Measurements from ENCODE around the gene PCF11.

PCF11 gene

DNA sequence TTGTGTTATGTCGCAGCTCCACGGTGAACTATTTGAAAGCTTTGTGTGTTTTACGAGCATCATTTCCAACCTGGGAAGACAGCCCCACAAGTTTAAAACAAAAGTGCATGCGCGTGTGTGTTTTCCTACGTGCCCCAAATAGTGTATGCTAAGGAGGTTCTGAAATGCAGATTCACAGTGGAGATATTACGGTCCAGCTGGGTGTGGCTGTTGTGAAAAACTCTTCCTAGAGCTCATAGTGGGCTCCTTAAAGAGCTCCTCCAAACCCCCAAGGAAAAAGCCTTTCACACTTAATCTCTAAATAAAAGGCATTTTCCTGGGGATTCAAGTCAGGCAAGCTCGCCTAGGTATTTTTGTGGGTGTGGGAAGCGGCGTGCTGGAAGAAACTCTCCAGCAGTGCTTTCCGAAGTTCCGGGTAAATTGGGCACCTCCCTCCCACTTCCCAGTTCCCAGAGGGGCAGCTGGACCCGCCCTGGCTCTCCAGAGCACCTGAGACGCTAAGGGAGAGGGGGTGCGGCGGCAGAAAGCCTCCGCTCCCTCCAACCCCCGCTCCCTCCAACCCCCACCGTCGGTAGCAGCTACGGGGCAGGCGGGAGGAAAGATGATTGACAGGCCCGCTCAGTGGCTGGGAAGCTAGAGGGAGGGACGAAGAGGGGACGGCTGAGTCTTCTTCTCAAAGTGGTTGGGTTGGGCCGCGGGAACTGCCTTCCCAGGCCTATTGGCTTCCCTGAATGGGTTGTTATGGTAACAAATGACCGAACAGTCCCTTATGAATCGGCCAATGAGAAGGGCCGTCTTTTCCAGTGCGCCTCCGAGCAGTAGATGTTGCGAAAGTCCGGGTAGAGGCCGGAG lies 561 bp upstream of the PCF11 start:
- H3K4me1 Mint-ChIP-seq: peaks cover 21% of the 10 kb centered on the region
- peak overlapping the region; percentile 99 to 100 (median 100) for H3K27ac Mint-ChIP-seq
- TF ChIP-seq, protein P1, sequence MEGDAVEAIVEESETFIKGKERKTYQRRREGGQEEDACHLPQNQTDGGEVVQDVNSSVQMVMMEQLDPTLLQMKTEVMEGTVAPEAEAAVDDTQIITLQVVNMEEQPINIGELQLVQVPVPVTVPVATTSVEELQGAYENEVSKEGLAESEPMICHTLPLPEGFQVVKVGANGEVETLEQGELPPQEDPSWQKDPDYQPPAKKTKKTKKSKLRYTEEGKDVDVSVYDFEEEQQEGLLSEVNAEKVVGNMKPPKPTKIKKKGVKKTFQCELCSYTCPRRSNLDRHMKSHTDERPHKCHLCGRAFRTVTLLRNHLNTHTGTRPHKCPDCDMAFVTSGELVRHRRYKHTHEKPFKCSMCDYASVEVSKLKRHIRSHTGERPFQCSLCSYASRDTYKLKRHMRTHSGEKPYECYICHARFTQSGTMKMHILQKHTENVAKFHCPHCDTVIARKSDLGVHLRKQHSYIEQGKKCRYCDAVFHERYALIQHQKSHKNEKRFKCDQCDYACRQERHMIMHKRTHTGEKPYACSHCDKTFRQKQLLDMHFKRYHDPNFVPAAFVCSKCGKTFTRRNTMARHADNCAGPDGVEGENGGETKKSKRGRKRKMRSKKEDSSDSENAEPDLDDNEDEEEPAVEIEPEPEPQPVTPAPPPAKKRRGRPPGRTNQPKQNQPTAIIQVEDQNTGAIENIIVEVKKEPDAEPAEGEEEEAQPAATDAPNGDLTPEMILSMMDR (IDR thresholded peaks at IDR 0.05; ENCODE audit: unreplicated experiment in 3 of 3): no peak
- H3K4me3 Mint-ChIP-seq: peak overlapping the region; percentile 98 to 100 (median 99)
- H3K27me3 Mint-ChIP-seq (ENCODE audit: low read depth): no peaks in the 10 kb centered on the region
- no peaks in the 10 kb centered on the region for H3K9me3 Mint-ChIP-seq
- peaks cover 20% of the 10 kb centered on the region for H3K36me3 Mint-ChIP-seq (ENCODE audit: low read depth)

DNA sequence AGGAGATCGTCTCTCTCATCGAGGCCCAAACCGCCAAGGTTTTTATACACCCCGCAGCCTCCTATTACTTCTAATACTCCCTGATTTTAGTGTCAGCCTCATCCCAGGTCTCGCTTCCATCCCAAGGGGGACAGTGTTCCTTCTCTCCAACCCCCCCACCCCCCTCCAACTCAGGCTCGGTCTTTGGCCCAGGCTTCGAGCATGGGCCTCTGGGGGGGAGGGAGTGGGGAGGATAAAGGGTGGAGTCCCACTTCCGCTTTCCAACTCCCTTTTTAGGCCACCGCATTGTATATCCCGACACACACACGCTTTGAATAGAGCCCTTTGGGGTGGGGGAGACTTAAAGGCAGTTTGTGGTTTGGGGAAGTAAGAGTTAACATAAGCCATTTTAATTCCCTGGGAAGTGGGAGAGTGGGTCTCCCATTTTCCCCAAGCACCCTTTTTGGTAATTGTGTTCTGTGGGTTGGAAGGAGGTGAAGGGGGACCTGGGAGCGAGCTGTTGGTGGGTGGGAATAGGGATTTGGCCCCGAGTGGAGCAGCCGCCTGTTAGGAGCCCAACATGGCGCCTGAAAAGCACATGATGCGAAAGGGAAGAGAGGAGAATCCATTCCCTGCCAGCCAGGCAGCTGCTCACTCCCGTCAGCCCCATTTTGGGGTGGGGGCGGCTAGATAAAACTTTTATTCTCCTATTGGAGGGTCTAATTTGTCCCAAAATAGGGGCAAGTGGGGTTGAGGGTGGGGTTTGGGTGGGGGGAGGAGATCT lies 844 bp downstream of the PCF11 start:
- Mint-ChIP-seq H3K27me3 (ENCODE audit: low read depth) (no peaks in the 10 kb centered on the region), H3K4me1 (peaks cover 30% of the 10 kb centered on the region), H3K27ac (peak overlapping the region; percentile 99 to 100 (median 100)), H3K9me3 (no peaks in the 10 kb centered on the region), H3K4me3 (peak overlapping the region; percentile 98 to 100 (median 99)), H3K36me3 (ENCODE audit: low read depth) (peaks cover 30% of the 10 kb centered on the region)
- TF ChIP-seq, protein P1 (IDR thresholded peaks at IDR 0.05; ENCODE audit: unreplicated experiment in 3 of 3): no peak

DNA sequence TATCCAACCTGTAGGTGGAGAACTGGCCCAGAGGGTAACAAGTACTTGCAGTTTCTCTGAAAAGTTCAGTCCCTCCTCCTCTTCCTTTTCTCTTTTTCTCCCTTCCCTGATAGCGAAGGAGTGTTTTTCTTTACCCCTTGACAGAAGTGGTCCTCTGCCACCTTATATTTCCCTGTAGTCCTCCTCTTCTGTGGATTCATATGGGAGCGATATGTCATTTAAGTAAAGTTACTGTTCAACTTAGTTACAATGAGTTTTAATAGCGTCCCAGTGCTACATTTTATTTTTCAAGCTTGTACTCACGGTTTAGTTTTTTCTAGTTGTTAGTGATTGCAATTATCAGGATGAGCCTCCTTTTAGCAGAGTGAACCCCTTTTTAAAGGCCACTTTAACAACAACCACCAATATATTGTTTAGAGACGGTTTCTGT lies 1.4 kb downstream of the PCF11 start:
- peaks cover 30% of the 10 kb centered on the region for H3K4me1 Mint-ChIP-seq
- peak overlapping the region; percentile 98 to 100 (median 99) for H3K4me3 Mint-ChIP-seq
- H3K36me3 Mint-ChIP-seq (ENCODE audit: low read depth): peaks cover 32% of the 10 kb centered on the region
- peak overlapping the region; percentile 99 to 100 (median 100) for H3K27ac Mint-ChIP-seq
- TF ChIP-seq, protein P1 (IDR thresholded peaks at IDR 0.05; ENCODE audit: unreplicated experiment in 3 of 3): no peak
- H3K27me3 Mint-ChIP-seq (ENCODE audit: low read depth): no peaks in the 10 kb centered on the region
- no peaks in the 10 kb centered on the region for H3K9me3 Mint-ChIP-seq

DNA sequence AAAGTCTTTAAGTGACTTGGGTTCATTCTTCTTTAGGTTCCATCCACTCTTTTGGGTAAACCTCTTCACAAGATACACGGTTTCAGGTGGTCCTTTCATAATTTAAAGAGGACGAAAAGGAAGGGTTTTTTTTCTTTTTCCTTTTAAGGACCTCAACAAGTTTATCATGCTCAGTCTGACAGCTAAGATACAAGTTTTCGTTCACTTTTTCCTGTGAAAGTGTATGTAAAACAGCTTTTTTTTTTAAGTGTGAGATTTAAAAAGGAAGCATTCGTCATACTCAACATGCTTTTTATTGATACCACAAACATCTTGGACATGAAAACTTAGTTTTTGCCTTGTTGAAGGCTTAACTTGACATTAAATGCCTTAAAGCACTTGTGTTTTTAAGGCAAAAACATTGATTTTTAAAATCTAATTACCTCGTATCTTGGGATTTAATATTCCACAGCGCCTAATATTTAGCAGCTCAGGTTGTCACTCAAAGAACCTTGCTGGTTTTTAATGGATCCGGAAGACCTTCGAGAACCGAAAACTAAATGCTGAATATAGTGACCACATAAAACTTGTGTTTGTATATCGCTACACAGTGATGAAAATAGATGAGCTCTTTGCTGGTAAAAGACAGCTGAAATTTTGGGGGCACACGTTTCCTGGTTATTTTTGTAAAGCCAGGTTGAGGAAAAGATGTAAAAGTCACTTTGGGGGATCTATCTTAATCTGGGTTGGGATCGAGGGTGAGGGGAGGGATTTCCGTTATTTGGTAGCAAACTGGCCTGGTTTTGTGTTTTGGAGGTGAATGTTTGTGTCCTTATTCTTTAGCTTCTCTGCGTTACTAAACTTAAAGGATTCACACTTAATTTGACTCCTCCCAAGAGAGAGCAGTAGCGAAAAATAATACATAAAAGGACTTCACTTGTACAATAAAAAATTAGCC lies 2.3 kb downstream of the PCF11 start:
- Mint-ChIP-seq H3K4me3 (peak overlapping the region; percentile 98 to 100 (median 99)), H3K4me1 (peaks cover 30% of the 10 kb centered on the region), H3K27ac (peak overlapping the region; percentile 64 to 100 (median 99)), H3K27me3 (ENCODE audit: low read depth) (no peaks in the 10 kb centered on the region), H3K36me3 (ENCODE audit: low read depth) (peaks cover 40% of the 10 kb centered on the region), H3K9me3 (no peaks in the 10 kb centered on the region)
- TF ChIP-seq, protein P1 (IDR thresholded peaks at IDR 0.05; ENCODE audit: unreplicated experiment in 3 of 3): no peak

Measured in nephron (organoid).